OCI-LY7 (cell line): ENCODE measurements around the gene SGMS2.

Experiments
- CTCF ChIP-seq: fragments of 200-600 bp; sonication (generic); conservative IDR thresholded peaks from 2 replicates; pipeline ENCODE4 v1.5.1; 2014; ENCODE audit warnings: mild to moderate bottlenecking, antibody characterized with exemption, low read length, moderate library complexity, mixed read lengths
- EZH2phosphoT487 ChIP-seq: fragments of 200-600 bp; sonication (generic); IDR thresholded peaks from 2 replicates; pipeline ENCODE4 v1.6.1; 2018; ENCODE audit warnings: low read depth, borderline replicate concordance, mild to moderate bottlenecking, mixed run types, antibody characterized with exemption, low read length, moderate library complexity, mixed read lengths

GRCh38 chr4:107890779-107891178 lies 66.0 kb downstream of the SGMS2 start:
- TF ChIP-seq CTCF, result no peak
- TF ChIP-seq EZH2phosphoT487, result no peak
